IPS-18a (cell line): Measurements from ENCODE around the gene FERMT2.
A peak's percentile ranks its signal among the peaks of the same experiment; 100 is the strongest.

ENCODE experiments used
- H3K27ac ChIP-seq: one replicate; pipeline ENCODE4 v1.5.1; 2013; ENCODE audit warnings: low read length
- H3K27me3 ChIP-seq: one replicate; pipeline ENCODE4 v1.6.1; 2013; ENCODE audit warnings: mild to moderate bottlenecking, low read length; ENCODE audit not compliant: control insufficient read depth, insufficient read depth
- H3K36me3 ChIP-seq: one replicate; pipeline ENCODE4 v1.6.1; 2013; ENCODE audit warnings: low read depth, low read length; ENCODE audit not compliant: control insufficient read depth
- H3K4me1 ChIP-seq: one replicate; pipeline ENCODE4 v1.6.1; 2013; ENCODE audit warnings: low read depth, low read length; ENCODE audit not compliant: control insufficient read depth
- H3K4me3 ChIP-seq: one replicate; pipeline ENCODE4 v1.5.1; 2013; ENCODE audit warnings: low read length
- H3K9ac ChIP-seq: one replicate; pipeline ENCODE4 v1.6.1; 2013; ENCODE audit warnings: mild to moderate bottlenecking, low read length, moderate library complexity
- H3K9me3 ChIP-seq: one replicate; pipeline ENCODE4 v1.6.1; 2013; ENCODE audit warnings: low read depth, low read length; ENCODE audit not compliant: control insufficient read depth

Gene FERMT2

GRCh38 chr14:52950898-52951680, at the start of gene FERMT2:
TSS of gene FERMT2 (minus strand) at chr14:52951050. CDS start at chr14:52950568, 482 bp downstream.
- Histone ChIP-seq H3K4me1 (peaks cover 35% of the 10 kb centered on the region), H3K9me3 (no peaks in the 10 kb centered on the region), H3K27me3 (no peaks in the 10 kb centered on the region), H3K9ac (peak within 1 kb of the TSS; percentile 98), H3K36me3 (peaks cover 18% of the 10 kb centered on the region), H3K27ac (peak within 1 kb of the TSS; percentile 94), H3K4me3 (peak within 1 kb of the TSS; percentile 99)

- Histone ChIP-seq H3K4me3 (no peak overlapping the region), H3K4me1 (no peaks in the 10 kb centered on the region), H3K27me3 (no peaks in the 10 kb centered on the region), H3K36me3 (no peaks in the 10 kb centered on the region), H3K27ac (no peak overlapping the region), H3K9ac (no peak overlapping the region), H3K9me3 (no peaks in the 10 kb centered on the region)
Observed at GRCh38 chr14:52998376-52999015, 47.6 kb upstream of the FERMT2 start.

- Histone ChIP-seq H3K9me3 (no peaks in the 10 kb centered on the region), H3K9ac (no peak overlapping the region), H3K27ac (no peak overlapping the region), H3K4me3 (no peak overlapping the region), H3K27me3 (no peaks in the 10 kb centered on the region), H3K4me1 (no peaks in the 10 kb centered on the region), H3K36me3 (no peaks in the 10 kb centered on the region)
Observed at GRCh38 chr14:52996493-52996892, 45.6 kb upstream of the FERMT2 start.

- Histone ChIP-seq H3K9ac (no peak overlapping the region), H3K4me1 (no peaks in the 10 kb centered on the region), H3K9me3 (no peaks in the 10 kb centered on the region), H3K27me3 (no peaks in the 10 kb centered on the region), H3K27ac (no peak overlapping the region), H3K36me3 (no peaks in the 10 kb centered on the region), H3K4me3 (no peak overlapping the region)
Observed at GRCh38 chr14:52995998-52996397, 45.1 kb upstream of the FERMT2 start.

GRCh38 chr14:52992236-52992870, 41.5 kb upstream of the FERMT2 start:
- no peak overlapping the region for H3K4me3 ChIP-seq
- H3K4me1 ChIP-seq = no peaks in the 10 kb centered on the region
- H3K9ac ChIP-seq = no peak overlapping the region
- no peaks in the 10 kb centered on the region for H3K36me3 ChIP-seq
- no peak overlapping the region for H3K27ac ChIP-seq
- H3K9me3 ChIP-seq = no peaks in the 10 kb centered on the region
- H3K27me3 ChIP-seq = no peaks in the 10 kb centered on the region

GRCh38 chr14:52988139-52988538, 37.3 kb upstream of the FERMT2 start:
- no peaks in the 10 kb centered on the region for H3K36me3 ChIP-seq
- no peaks in the 10 kb centered on the region for H3K27me3 ChIP-seq
- no peaks in the 10 kb centered on the region for H3K4me1 ChIP-seq
- H3K4me3 ChIP-seq = no peak overlapping the region
- no peak overlapping the region for H3K9ac ChIP-seq
- H3K27ac ChIP-seq = no peak overlapping the region
- H3K9me3 ChIP-seq = no peaks in the 10 kb centered on the region

GRCh38 chr14:52987514-52987913, 36.7 kb upstream of the FERMT2 start:
- Histone ChIP-seq H3K4me1 (no peaks in the 10 kb centered on the region), H3K9me3 (no peaks in the 10 kb centered on the region), H3K27me3 (no peaks in the 10 kb centered on the region), H3K9ac (no peak overlapping the region), H3K27ac (no peak overlapping the region), H3K4me3 (no peak overlapping the region), H3K36me3 (no peaks in the 10 kb centered on the region)

GRCh38 chr14:52987042-52987441, 36.2 kb upstream of the FERMT2 start:
- Histone ChIP-seq H3K9me3 (no peaks in the 10 kb centered on the region), H3K4me1 (no peaks in the 10 kb centered on the region), H3K27me3 (no peaks in the 10 kb centered on the region), H3K9ac (no peak overlapping the region), H3K27ac (no peak overlapping the region), H3K36me3 (no peaks in the 10 kb centered on the region), H3K4me3 (no peak overlapping the region)

- Histone ChIP-seq H3K9ac (no peak overlapping the region), H3K27ac (no peak overlapping the region), H3K36me3 (no peaks in the 10 kb centered on the region), H3K9me3 (no peaks in the 10 kb centered on the region), H3K4me3 (no peak overlapping the region), H3K27me3 (no peaks in the 10 kb centered on the region), H3K4me1 (no peaks in the 10 kb centered on the region)
Observed at GRCh38 chr14:52977798-52978197, 26.9 kb upstream of the FERMT2 start.

- H3K9me3 ChIP-seq = no peaks in the 10 kb centered on the region
- H3K4me3 ChIP-seq = no peak overlapping the region
- H3K36me3 ChIP-seq = no peaks in the 10 kb centered on the region
- H3K27ac ChIP-seq = no peak overlapping the region
- H3K27me3 ChIP-seq = no peaks in the 10 kb centered on the region
- H3K4me1 ChIP-seq = no peaks in the 10 kb centered on the region
- no peak overlapping the region for H3K9ac ChIP-seq
Observed at GRCh38 chr14:52974406-52974805, 23.6 kb upstream of the FERMT2 start.

- no peak overlapping the region for H3K9ac ChIP-seq
Observed at GRCh38 chr14:52961060-52961639, 10.3 kb upstream of the FERMT2 start.

More at GRCh38 chr14:52961060-52961639, 10.3 kb upstream of the FERMT2 start:
- no peak overlapping the region for H3K4me3 ChIP-seq
- H3K27me3 ChIP-seq = no peaks in the 10 kb centered on the region
- no peaks in the 10 kb centered on the region for H3K4me1 ChIP-seq
- H3K36me3 ChIP-seq = no peaks in the 10 kb centered on the region
- H3K27ac ChIP-seq = no peak overlapping the region
- H3K9me3 ChIP-seq = no peaks in the 10 kb centered on the region
